HepG2 (cell line): ENCODE measurements around the gene MYO7A. TPM values are rescaled to one million over a fixed set of nuclear protein-coding genes. Genes with fewer than 3 reads are reported as not detected.

Source experiments
- ATAC-seq: fragments of 200-7000 bp; cut with Tn5 transposase; 3 replicates; pipeline ENCODE4 v1.9.1; 2020; ENCODE audit warnings: mild to moderate bottlenecking, moderate library complexity
- BruUV-seq: library from RNA; stranded (reverse); fragments of 400-500 nt; replicated peaks from 2 replicates; lab custom pipeline; 2021; lab: Mats Ljungman, UMichigan
- CTCF ChIA-PET: fragments of 300-600 bp; formaldehyde crosslinking; extraction: SDS; loops from one replicate; lab custom pipeline; 2021; ENCODE audit warnings: low total read pairs, inconsistent platforms, low intra/inter-chr PET ratio; lab: Yijun Ruan, JAX
- POLR2A ChIA-PET: fragments of 350-600 bp; sonication (Branson Sonifier 250); formaldehyde crosslinking; loops from one replicate; lab custom pipeline; 2020; ENCODE audit warnings: antibody characterized with exemption, inconsistent platforms; lab: Yijun Ruan, JAX
- DNase-seq: peaks from one replicate; pipeline ENCODE4 v3.0.0-alpha.2; 2015; ENCODE audit warnings: low spot score
- FAIRE-seq: peaks from 3 replicates; lab custom pipeline; 2011; peaks lifted over from hg19 to GRCh38; lab: Jason Lieb, UNC
- H2AFZ ChIP-seq: one replicate; pipeline ENCODE4 v1.6.1; 2011; ENCODE audit warnings: low read length, inconsistent platforms
- H3K27ac ChIP-seq: fragments of 300-600 bp; 3 replicates; pipeline ENCODE4 v1.8.0; 2011; ENCODE audit warnings: mixed run types, mild to moderate bottlenecking, mixed read lengths, low read length, inconsistent platforms; ENCODE audit not compliant: insufficient read depth; ENCODE audit errors: extremely low read length
- H3K27me3 ChIP-seq, 2 experiments: fragments of 200-600 bp in 1 of 2; 2 replicates in 1 of 2; 3 replicates in 1 of 2; pipeline versions ENCODE4 v1.6.0 to v1.8.0; 2011; ENCODE audit warnings: low read length in 2 of 2, mild to moderate bottlenecking in 2 of 2, moderate library complexity in 2 of 2, inconsistent platforms in 1 of 2; ENCODE audit not compliant: insufficient read depth in 2 of 2, control insufficient read depth in 1 of 2
- H3K36me3 ChIP-seq, 2 experiments: fragments of 200-600 bp in 1 of 2; replicated peaks in 1 of 2; 2 replicates in 1 of 2; 3 replicates in 1 of 2; pipeline versions ENCODE4 v1.5.1 to v1.8.0; 2011; ENCODE audit warnings: low read length in 2 of 2, inconsistent platforms in 1 of 2; ENCODE audit not compliant: insufficient read depth in 2 of 2, control insufficient read depth in 1 of 2
- H3K4me1 ChIP-seq: 2 replicates; pipeline ENCODE4 v1.5.1; 2012; ENCODE audit warnings: low read length, inconsistent platforms; ENCODE audit not compliant: insufficient read depth
- H3K4me2 ChIP-seq: 2 replicates; pipeline ENCODE4 v1.6.0; 2011; ENCODE audit warnings: low read depth, low read length, inconsistent platforms
- H3K4me3 ChIP-seq, 3 experiments: fragments of 200-600 bp in 1 of 3; sonication (generic), shearing (Covaris generic) in 1 of 3; replicated peaks in 1 of 3; 2 replicates each; pipeline ENCODE4 v1.5.1; 2011 to 2016; ENCODE audit warnings: low read length in 3 of 3, inconsistent platforms in 2 of 3, low read depth in 2 of 3, mild to moderate bottlenecking in 2 of 3, control low read depth in 1 of 3, mixed read lengths in 1 of 3; ENCODE audit not compliant: insufficient read depth in 1 of 3
- H3K79me2 ChIP-seq: one replicate; pipeline ENCODE4 v1.6.1; 2011; ENCODE audit warnings: low read length, inconsistent platforms; ENCODE audit not compliant: insufficient read depth
- H3K9ac ChIP-seq: 2 replicates; pipeline ENCODE4 v1.6.0; 2011; ENCODE audit warnings: mild to moderate bottlenecking, low read depth, low read length, inconsistent platforms; ENCODE audit not compliant: insufficient read depth
- H3K9me3 ChIP-seq: 2 replicates; pipeline ENCODE4 v1.5.1; 2012; ENCODE audit warnings: mild to moderate bottlenecking, low read length
- H4K20me1 ChIP-seq: 2 replicates; pipeline ENCODE4 v1.6.0; 2011; ENCODE audit warnings: inconsistent platforms, mild to moderate bottlenecking, low read length, moderate library complexity; ENCODE audit not compliant: insufficient read depth
- AKNA ChIP-seq: sonication (generic); formaldehyde crosslinking; IDR thresholded peaks from 2 replicates; pipeline ENCODE4 v1.4.0; 2020; ENCODE audit warnings: missing genetic modification reagents, borderline replicate concordance
- ARNTL ChIP-seq: sonication (generic); formaldehyde crosslinking; IDR thresholded peaks from 2 replicates; pipeline ENCODE4 v1.4.0; 2020; ENCODE audit warnings: mild to moderate bottlenecking, missing genetic modification reagents
- ASH2L ChIP-seq: fragments of 300-600, 200-600 bp; sonication (generic); IDR thresholded peaks from 2 replicates; pipeline ENCODE4 v1.7.0; 2017; ENCODE audit warnings: low read depth, mild to moderate bottlenecking, moderate library complexity, mixed read lengths, low read length; ENCODE audit not compliant: insufficient read length
- BRCA1 ChIP-seq: sonication (generic); formaldehyde crosslinking; IDR thresholded peaks from 2 replicates; pipeline ENCODE4 v1.4.0; 2020; ENCODE audit warnings: missing genetic modification reagents
- DDIT3 ChIP-seq: sonication (generic); formaldehyde crosslinking; IDR thresholded peaks from 2 replicates; pipeline ENCODE4 v1.4.0; 2020; ENCODE audit warnings: mild to moderate bottlenecking, missing genetic modification reagents
- FIP1L1 ChIP-seq: fragments of 200-400 bp; formaldehyde crosslinking; IDR thresholded peaks from 2 replicates; pipeline ENCODE4 v1.6.1; 2018; ENCODE audit warnings: low read depth, mild to moderate bottlenecking, low read length, moderate library complexity, borderline replicate concordance; ENCODE audit not compliant: insufficient read depth
- NAIF1 ChIP-seq: sonication (generic); formaldehyde crosslinking; IDR thresholded peaks from 2 replicates; pipeline ENCODE4 v1.5.0; 2020; ENCODE audit warnings: mild to moderate bottlenecking, missing genetic modification reagents, borderline replicate concordance
- SNRNP70 ChIP-seq: fragments of 200-400 bp; formaldehyde crosslinking; IDR thresholded peaks from 2 replicates; pipeline ENCODE4 v1.6.1; 2017; ENCODE audit warnings: mild to moderate bottlenecking, low read depth, low read length, moderate library complexity
- SP4 ChIP-seq: sonication (generic); formaldehyde crosslinking; IDR thresholded peaks from 2 replicates; pipeline ENCODE4 v1.8.1; 2023; ENCODE audit warnings: mild to moderate bottlenecking, missing genetic modification reagents
- ZBTB21 ChIP-seq: sonication (generic); formaldehyde crosslinking; IDR thresholded peaks from 2 replicates; pipeline ENCODE4 v1.4.0; 2020; ENCODE audit warnings: missing genetic modification reagents
- ZNF296 ChIP-seq: sonication (generic); formaldehyde crosslinking; conservative IDR thresholded peaks from 2 replicates; pipeline ENCODE4 v1.5.0; 2020; ENCODE audit warnings: mild to moderate bottlenecking, missing genetic modification reagents
- ZNF326 ChIP-seq: sonication (generic); formaldehyde crosslinking; IDR thresholded peaks from 2 replicates; pipeline ENCODE4 v1.4.0; 2020; ENCODE audit warnings: missing genetic modification reagents, borderline replicate concordance
- ZNF574 ChIP-seq: sonication (generic); formaldehyde crosslinking; IDR thresholded peaks from 2 replicates; pipeline ENCODE4 v1.4.0; 2020; ENCODE audit warnings: missing genetic modification reagents
- WGBS: methylation state at CpG from one replicate; pipeline ENCODE4 v1.1.6; 2017; ENCODE audit warnings: low lambda C conversion rate; 5-methylcytosine and 5-hydroxymethylcytosine counted together
- in situ Hi-C: cut with HindIII; loops from 2 replicates; pipeline ENCODE4 v1.10.0; 2017; ENCODE audit warnings: low pct_unique_long_range_greater_than_20kb; ENCODE audit not compliant: extremely low pct_ligation_motif_present
- intact Hi-C: fragments of 100-400 bp; cut with micrococcal nuclease; formaldehyde crosslinking; loops from one replicate; pipeline ENCODE4 v1.10.0; 2022; ENCODE audit not compliant: unreplicated experiment
- polyA plus RNA-seq, 8 experiments: library from polyadenylated mRNA; depleted of rRNA in 3 of 8; stranded (reverse) in 7 of 8; unstranded in 1 of 8; fragments of >200 nt; fragmentation: Illumina TruSeq in 4 of 8; extraction: Trizol in 4 of 8; gene quantifications; 2 replicates each; pipeline versions ENCODE4 v1.2.1 to v1.2.3, GENCODE V29; 2011 to 2016; ENCODE audit warnings: low read depth in 4 of 8, missing spikeins in 1 of 8, mixed read lengths in 1 of 8; ENCODE audit not compliant: insufficient read depth in 1 of 8
- total RNA-seq, 5 experiments: library from RNA; depleted of rRNA; stranded (reverse); fragments of >200 nt; fragmentation: Illumina TruSeq; extraction: Trizol; gene quantifications; 2 replicates each; pipeline ENCODE4 v1.2.3, GENCODE V29; 2016; ENCODE audit warnings: low read depth in 1 of 5

The MYO7A gene
- total and polyA plus RNA-seq, 2 of the 13 experiments (the other 11 are each of a cell fraction or from before 2014, with no cell fraction given): 7.5 to 10.0 TPM

GRCh38 chr11:77086521-77087472, 41.2 kb upstream of the MYO7A start (continued):
- TF ChIP-seq ASH2L (no peak), NAIF1 (no peak), ZNF296 (CRISPR knock-in tag) (no peak), ARNTL (CRISPR knock-in tag) (no peak), BRCA1 (CRISPR knock-in tag) (no peak), SNRNP70 (no peak), ZNF574 (CRISPR knock-in tag) (peak; percentile 27; the same call in 1 of the 2 replicates)
- TF ChIP-seq, all 625 proteins: peak for 62

GRCh38 chr11:77087723-77088225, 40.3 kb upstream of the MYO7A start:
- no peak overlapping the region for H3K4me3 ChIP-seq
- H3K27ac ChIP-seq: no peak overlapping the region
- no peaks in the 10 kb centered on the region for H3K36me3 ChIP-seq
- no TSS peak for BruUV-seq
- no peaks in the 10 kb centered on the region; a peak in 2 of 5 replicates for H3K27me3 ChIP-seq
- CTCF ChIA-PET: interaction anchor here (1.2 to 4.2 kb wide), 2 partner anchors 40 to 41 kb away, joined by 5 to 85 read pairs; no protein-coding TSS in a partner anchor
- intact Hi-C loops: no loop called here
- H3K9me3 ChIP-seq: no peaks in the 10 kb centered on the region
- no peaks in the 10 kb centered on the region for H4K20me1 ChIP-seq
- in situ Hi-C loops: no loop called here
- TF ChIP-seq SP4 (CRISPR knock-in tag): no peak
- TF ChIP-seq ZNF326 (CRISPR knock-in tag): no peak
- TF ChIP-seq AKNA (CRISPR knock-in tag): no peak
- TF ChIP-seq ASH2L: no peak
- TF ChIP-seq ZBTB21 (CRISPR knock-in tag): no peak
- no peak for TF ChIP-seq DDIT3
- TF ChIP-seq FIP1L1: no peak
- no peak overlapping the region for H3K9ac ChIP-seq
- peaks cover 46% of the 10 kb centered on the region for H3K4me1 ChIP-seq
- POLR2A ChIA-PET: interaction anchor here (1.0 to 1.9 kb wide), 2 partner anchors 8 to 22 kb away, joined by 4 to 16 read pairs; no protein-coding TSS in a partner anchor
- no peak overlapping the region for H2AFZ ChIP-seq
- no peak overlapping the region for H3K4me2 ChIP-seq
- ATAC-seq (no peak), DNase-seq (no peak), FAIRE-seq (no peak)
- 85% methylated on average over 7 of the region's 9 CpGs for WGBS
- H3K79me2 ChIP-seq: no peaks in the 10 kb centered on the region
